HG03354 (cell line): Measurements from ENCODE around the gene RBMS3.
"Not testable (repeated sequence)": the region's sequence is repeated elsewhere in the genome, so short reads cannot be mapped to it uniquely, and the experiment has no call there.

Source experiments
- ATAC-seq: cut with Tn5 transposase; IDR thresholded peaks from one replicate; pipeline ENCODE4 v1.9.1; 2021; ENCODE audit warnings: mild to moderate bottlenecking; ENCODE audit not compliant: unreplicated experiment, poor library complexity, severe bottlenecking

The RBMS3 gene

GRCh38 chr3:29334706-29335105, 53.8 kb downstream of the RBMS3 start:
- no peak for ATAC-seq

GRCh38 chr3:29335438-29335837, 54.6 kb downstream of the RBMS3 start:
- no peak for ATAC-seq

DNA sequence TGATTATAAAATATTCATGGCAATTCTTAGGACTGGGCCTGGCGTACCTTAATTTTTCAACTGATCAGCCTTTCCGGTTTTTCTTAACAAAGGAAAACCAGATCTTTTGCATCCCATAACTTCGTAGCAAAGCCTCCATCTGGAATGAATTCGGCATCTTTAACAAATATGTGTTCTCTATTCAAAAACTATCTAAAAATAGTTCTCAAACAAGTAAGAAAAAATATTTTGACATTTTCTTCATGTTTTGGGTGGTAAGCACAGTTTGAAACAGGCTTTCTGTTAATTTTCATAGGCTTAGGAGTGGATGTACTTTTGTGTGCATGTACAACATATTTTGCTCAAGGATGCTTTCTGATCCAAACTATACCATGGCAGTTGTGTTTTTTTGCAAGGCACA, 55.1 kb downstream of the RBMS3 start:
- ATAC-seq, result no peak

DNA sequence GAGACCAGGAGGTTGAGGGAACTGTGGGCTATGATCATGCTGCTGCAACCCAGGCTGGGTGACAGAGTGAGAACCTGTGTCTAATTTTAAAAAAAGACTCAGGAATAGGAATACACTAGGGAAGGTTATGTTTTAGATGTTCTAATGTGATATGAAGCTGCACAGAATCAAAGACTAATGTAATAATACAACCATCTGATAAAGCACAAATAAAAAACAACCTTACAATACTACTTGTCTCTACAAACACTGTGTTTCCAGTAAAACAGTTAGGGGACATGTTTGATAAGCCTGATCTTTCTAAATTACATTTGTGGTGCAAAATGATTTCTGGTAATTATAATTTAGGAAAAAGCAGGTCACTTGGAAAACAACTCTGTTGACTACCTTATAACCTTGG, 56.7 kb downstream of the RBMS3 start:
- no peak for ATAC-seq

DNA sequence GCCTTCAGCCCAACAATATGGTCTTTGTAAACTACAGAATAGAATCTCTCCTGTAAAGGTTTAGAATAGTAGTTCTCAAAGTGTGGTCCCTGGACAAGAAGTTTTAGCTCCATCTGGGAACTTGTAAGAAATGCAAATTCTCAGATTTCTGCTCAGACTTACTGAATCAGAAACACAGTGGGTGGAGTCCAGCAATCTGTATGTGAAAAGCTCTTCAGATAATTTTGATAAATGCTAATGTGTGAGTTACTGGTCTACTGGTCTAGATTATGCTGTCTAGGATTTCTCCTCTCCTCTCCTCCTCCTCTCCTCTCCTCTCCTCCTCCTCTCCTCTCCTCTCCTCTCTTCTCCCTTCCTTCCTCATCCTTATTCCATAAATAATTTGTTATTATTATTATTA, 57.5 kb downstream of the RBMS3 start:
- ATAC-seq, result no peak

DNA sequence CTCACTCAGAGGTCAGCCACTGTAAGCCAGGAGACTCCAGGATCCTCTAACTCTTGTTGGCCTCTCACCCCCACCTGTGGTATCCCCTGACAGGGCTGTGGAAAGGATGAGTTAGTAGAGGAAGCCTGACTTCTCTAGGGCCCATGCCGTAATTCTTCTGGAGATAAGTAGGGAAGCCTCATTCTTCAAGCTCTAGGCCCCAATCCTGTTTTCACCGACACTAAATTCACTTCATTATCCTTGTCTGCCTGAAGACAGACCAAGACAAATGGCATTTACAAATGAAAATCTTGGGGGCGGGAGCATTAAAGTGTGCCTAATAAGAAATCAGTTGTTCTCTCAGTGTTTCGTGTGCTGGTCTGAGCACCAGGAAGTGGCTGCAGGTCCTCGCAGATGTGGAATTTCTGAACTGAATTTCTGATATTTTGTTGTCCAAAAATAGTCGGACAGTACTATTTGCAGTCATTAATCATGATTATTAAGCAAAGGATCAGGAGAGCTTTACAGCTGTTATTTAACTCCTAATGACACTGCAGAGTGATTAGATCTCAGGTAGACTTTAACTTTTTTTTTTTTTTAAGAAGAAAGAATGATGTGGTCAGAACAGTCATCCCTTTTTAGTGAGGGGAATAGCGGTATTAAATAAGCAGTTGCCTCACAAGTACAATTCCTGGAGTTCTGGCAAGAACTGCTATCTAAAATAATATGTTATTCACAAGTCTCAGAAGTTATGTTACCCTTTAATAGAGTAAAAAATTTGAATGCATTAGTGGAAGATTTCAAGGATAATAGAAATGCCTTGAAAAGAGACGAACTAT, 58.4 kb downstream of the RBMS3 start:
- no peak for ATAC-seq

GRCh38 chr3:29344154-29344553, 63.3 kb downstream of the RBMS3 start:
- no peak for ATAC-seq

DNA sequence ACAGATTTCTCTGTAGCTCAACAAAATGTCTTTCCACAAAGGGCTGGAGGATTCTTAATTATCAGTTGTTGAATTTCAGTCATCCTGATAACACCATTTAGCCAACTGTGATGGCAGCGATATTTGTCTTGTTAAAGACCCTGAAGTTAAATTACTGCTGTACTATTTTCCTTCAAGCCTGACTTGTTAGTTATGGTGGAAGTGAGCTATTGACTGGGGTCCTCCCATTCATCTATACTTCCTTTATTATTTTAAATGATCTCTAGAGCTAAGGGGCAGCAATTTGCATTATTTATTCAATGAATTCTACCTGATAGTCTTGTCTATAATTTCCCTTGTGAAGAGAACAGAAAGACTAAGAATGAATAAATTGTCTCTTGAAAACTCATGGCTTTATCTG, 64.1 kb downstream of the RBMS3 start:
- ATAC-seq, result no peak

GRCh38 chr3:29345516-29346300, 64.8 kb downstream of the RBMS3 start:
- ATAC-seq, result no peak

- ATAC-seq, result no peak
These were observed 66.0 kb downstream of the RBMS3 start for GRCh38 chr3:29346828-29347227.

GRCh38 chr3:29347412-29347811, 66.5 kb downstream of the RBMS3 start:
- ATAC-seq, result no peak

GRCh38 chr3:29348316-29348715, 67.4 kb downstream of the RBMS3 start:
- no peak for ATAC-seq

- ATAC-seq, result no peak
These were observed 68.2 kb downstream of the RBMS3 start for GRCh38 chr3:29349049-29349448.

- no peak for ATAC-seq
These were observed 72.9 kb downstream of the RBMS3 start for GRCh38 chr3:29353807-29354206.

DNA sequence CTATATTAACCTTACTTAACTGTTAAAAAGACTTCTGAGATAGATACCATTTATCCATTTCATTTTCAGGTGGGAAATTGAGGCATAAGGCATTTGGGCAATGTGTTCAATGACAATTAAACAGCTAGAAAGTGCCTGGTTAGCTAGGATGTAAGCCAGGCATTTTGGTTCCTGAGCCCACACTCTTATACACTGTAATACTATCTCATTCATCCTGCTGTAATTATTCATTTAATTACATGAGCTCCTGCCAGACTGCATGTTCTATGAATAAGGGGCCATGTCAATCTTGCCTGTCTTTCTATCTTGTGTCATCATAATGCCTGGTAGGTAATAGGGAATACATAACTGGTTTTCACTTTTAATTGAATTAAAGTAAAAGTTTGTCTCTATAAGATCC, 74.0 kb downstream of the RBMS3 start:
- ATAC-seq, result no peak

- no peak for ATAC-seq
These were observed 75.2 kb downstream of the RBMS3 start for GRCh38 chr3:29356062-29356461.

GRCh38 chr3:29360289-29360688, 79.4 kb downstream of the RBMS3 start:
- ATAC-seq, result not testable (repeated sequence)

DNA sequence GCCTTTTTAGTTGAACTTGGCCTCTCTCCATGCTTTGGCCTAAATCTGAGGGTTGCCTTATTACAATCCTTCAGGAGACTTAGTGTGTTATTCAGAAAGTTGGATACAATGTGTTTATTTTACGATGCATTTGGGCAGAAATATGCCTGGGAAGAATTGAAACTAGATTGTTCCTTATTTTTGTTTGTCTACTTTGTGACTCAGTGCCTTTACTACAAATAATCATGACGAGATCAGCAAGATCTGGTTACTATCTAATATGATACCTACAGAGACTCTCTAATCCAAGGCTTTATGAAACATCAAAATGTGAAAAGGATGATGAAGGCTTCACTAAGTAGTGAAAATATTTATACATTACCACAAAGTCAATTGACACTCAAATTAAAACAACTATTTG, 82.2 kb downstream of the RBMS3 start:
- no peak for ATAC-seq

DNA sequence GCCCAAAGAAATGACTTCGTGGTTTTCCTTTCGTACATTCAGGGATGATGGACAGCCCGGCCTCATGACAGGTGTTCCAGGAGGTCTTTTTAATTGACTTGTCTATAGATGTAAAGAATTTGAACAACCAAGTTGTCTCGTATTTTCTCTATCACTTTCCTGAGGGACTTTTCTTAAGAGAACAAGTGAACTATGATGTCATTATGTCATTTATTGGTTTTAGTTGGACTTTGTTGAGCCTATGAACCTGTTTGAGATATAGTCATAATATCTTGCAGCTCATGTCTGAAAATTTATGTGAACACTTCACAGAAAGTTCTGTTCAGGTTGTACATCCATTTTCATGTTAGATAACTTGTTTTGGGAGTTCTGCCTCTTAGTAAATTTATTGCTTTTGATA, 89.2 kb downstream of the RBMS3 start:
- no peak for ATAC-seq

DNA sequence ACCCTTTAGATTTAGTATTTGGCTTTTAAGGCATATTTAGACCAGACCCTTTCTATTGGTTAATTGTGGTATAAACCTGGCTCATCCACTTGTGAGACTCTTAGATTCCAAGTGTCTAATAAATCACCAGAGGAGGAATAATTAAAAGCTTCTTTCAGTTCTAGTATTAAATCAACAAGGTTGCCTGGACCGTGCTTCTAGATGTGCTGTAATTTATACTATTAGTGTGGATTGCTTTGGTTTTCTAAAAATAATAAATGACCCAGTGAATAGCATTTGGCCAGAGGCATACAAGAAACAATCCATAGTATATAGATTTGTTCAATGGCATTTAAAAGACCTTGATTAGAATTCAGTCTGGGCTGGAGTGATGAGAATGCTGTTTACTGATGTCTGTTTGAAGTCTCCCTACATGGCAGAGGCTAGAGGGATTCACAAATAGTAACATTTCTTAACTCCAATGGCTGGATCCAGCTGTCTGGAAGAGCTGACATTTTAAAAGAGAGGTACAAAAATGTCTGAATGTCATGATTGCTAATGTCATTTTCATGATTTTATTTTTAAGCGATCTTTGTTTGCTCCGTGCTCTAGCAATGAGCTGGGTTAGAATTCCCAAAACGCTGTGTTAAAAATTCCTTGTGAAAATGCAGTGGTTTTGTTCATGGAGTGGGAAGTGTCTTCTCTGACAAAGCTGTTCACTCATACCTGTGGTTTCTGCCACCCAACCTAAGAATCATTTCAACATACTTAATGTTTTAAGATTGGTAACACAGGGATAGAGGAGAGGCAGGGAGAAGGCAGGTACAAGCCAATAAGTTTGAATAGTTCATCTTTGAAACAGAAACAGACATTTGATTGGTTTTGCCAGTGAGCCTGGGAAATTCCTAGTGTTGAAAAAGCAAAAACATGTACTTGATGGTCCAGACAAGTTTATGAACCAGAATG, 89.9 kb downstream of the RBMS3 start:
- no peak for ATAC-seq
